ENCODE measurements around the gene RGN.
"Not testable (repeated sequence)": the region's sequence is repeated elsewhere in the genome, so short reads cannot be mapped to it uniquely, and the experiment has no call there.

RGN gene

DNA sequence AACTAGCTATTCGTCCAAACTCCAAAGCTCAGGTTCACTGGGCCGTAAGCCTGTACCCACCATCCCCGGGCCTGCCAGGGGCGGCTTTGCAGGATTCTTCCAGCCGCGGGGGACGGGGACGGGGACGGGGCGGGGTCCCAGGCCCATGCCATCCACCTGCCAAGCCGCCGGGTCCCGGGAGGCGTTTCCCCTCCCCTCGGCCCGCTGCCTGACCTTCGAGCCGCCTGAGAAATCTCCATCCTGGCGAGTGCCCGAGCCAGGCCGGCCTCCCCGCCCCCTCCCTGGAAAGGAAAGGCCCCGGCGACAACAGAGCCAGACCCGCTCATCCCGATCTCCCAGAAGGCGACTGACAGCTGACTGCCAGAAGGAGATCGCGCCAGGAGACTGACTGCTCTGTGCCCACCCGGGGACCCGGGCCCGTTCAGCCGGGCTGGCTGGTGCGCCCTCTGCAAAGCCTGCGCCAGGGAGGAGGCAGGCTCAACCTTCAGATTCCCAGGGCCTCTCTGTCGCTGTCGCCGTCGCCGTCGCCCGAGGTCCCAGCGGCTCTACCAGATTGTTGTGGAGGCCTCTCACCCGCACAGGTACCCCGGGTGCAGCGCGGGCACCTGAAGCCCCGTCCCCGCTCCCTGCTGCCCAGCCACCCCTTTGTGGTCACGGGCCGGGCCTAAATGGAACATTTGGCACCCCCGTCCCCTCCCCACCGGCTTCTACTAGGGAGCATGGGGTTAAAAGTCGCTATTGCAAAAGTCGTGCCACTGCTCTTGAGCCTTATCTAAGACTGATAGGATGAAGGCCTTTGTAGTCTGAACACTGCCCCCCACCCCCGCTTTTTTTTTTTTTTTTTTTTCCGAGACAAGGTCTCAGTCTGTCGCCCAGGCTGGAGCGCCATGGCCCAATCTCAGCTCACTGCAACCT, at the start of gene RGN:
TSS of gene RGN (plus strand) at position 315 of the 915 bp plus-strand sequence. CDS start 2,702 bp downstream, outside the sequence.
- DNase-seq (ENCODE audit: low read depth): no peak
- peak within 1 kb of the TSS; percentile 3 for H3K4me3 ChIP-seq (ENCODE audit: low read depth, low read length)

DNA sequence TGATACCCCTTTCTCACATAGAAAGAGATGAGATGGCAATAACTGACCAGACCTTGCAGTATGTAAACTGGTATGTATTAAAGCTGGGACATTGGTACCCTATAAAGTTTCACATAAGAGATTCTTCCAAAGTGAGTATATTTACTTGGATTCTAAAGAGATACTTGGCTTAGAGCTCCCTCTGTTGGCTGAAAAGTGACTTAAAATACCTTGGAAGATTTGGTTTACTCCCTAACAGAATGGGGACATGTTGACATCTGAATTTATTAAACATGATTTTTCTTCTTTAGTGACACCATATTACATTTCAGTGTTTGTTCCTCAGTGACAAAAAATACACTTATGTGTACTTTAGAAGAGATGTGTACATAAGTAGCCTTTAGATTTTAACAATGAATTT, 47.9 kb upstream of the RGN start:
- peak; percentile 10 for DNase-seq (ENCODE audit: low read depth)
- H3K4me3 ChIP-seq (ENCODE audit: low read depth, low read length): no peak overlapping the region

DNA sequence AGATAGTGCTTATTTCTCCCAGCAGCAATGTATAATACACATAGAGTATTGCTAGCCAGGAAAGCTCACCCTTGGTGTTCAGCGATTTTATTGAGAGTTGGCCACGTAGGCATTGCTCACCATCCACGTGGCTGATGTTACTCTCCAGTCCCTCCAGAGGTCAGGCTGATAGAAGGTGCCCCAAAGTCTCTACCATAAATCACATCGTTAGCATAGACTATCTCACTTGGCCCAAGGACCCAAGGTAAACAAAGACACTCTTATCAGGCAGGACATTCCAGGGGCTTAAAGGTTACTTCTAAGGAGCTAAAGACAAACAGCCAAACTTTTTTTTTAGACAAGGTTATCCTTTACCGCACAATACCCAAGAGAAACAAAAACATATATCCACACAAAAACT, 30.3 kb upstream of the RGN start:
- no peak overlapping the region for H3K4me3 ChIP-seq (ENCODE audit: low read depth, low read length)
- DNase-seq (ENCODE audit: low read depth): no peak

DNA sequence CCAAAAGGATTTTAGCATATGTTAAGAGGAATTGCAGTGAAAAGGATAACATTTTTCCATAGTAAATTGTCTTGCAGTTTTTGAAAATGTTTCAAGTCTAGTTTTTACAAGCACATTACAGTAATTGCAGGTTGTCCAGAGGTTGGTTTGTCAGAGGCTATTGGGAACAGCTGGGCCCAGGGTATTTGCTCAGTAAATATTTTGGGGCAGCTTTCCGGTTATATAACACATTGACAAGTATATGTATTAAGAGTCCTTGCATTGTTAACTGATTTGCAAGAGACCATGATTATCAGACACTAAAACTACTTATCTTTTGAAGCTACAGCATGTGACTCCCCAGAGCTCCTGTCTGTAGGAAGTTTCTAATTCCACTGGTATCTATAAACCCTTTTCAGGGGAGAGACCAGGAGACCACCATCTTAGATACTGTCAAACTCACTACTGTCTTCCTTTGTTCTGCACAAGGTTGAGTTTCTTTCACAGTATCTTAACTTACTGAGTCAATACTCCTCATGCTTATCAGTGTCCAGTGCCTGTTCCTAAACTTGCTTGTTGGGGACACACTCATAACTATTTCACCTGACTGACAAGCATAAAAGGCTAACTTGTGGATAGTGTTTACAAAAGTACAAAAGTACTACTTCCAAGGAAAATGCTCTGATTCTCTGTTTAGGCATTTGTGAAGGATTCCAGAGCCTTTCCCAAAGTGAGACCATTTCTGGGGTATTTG, 18.9 kb upstream of the RGN start:
- H3K4me3 ChIP-seq (ENCODE audit: low read depth, low read length): no peak overlapping the region
- no peak for DNase-seq (ENCODE audit: low read depth)

DNA sequence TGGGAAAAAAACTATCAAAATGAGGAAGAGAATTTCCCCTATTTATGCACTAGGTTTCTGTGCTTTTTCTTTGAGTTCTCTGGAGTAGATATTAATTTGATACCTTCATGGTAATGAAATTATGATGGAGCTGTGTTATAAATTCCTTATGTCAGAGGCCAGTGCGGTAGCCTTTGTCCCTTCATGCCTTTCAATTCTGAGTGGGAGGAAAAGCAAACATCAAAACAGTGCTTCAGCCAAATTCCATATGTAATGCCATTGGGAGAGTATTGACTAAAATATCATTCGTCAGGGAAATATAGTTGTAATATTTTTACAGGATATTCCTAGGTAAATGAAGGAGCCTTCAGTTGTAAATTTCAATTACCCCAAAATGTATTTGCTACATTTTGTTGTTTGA, 17.5 kb upstream of the RGN start:
- DNase-seq (ENCODE audit: low read depth): no peak
- H3K4me3 ChIP-seq (ENCODE audit: low read depth, low read length): no peak overlapping the region

DNA sequence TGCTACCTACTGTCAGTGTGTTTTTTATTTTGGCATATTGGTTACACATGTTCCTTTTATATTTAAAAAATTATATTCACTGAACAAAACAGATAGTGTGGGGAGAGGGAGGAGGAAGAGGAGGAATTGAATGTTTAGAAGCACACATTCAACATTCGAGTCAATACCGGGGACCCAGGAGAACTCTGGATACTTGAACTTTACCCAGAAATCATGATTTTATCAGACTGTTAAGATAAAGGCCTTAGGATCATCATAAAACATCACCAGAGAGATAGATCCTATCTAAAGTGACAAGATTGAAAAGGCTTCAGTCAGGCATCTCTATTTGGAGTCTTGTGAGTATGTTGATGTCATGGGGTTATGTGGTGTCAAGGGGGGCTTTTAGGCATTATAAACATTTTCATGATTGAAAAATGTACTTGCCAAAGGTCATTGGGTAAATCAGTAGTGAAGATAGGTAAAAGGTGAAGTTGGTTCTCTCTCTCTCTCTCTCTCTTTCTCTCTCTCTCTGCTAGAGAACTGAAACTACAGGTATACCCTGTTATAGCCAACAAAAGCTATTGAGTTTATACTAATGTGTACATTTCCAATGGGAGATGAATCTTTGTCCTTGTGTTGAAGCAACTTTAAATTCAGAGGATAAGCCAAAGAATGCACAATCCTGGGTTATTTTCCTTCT, 16.9 kb upstream of the RGN start:
- no peak for DNase-seq (ENCODE audit: low read depth)
- no peak overlapping the region for H3K4me3 ChIP-seq (ENCODE audit: low read depth, low read length)

DNA sequence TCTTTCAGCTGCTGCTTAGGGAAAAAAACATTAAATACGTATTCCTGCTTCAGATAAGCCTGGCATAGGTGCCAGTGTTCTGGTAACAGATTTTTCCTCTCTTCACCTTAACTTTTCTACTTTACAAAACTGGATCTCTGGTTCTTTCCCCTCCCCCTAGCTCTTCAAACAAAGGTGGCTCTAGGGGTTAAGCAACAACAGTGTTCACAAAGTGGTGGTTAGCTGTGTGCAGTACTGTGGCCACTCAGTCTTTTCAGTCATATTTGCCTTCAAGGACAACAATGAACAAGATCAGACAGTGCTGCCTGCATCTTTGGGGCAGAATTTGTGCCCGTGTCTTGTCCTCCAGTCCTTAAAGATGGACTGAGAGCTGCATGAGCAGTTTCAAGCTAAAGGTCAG, 15.1 kb upstream of the RGN start:
- DNase-seq (ENCODE audit: low read depth): no peak
- H3K4me3 ChIP-seq (ENCODE audit: low read depth, low read length): no peak overlapping the region

DNA sequence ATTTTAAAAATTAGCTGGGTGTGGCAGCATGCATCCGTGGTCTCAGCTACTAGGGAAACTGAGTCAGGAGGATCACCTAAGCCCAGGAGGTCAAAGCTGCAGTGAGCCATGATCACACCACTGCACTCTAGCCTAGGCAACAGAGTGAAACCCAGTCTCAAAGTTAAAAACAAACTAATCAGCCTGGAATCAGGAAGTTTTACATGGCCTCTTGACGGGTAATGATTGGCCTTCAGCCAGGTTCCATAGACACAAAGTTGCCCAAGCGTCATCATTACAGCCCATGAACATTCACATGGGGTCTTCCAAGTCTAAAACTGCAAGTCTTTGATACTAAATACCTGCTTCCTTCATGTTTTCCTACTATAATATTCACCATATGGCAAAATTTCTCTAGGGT, 10.0 kb upstream of the RGN start:
- no peak overlapping the region for H3K4me3 ChIP-seq (ENCODE audit: low read depth, low read length)
- DNase-seq (ENCODE audit: low read depth): no peak

DNA sequence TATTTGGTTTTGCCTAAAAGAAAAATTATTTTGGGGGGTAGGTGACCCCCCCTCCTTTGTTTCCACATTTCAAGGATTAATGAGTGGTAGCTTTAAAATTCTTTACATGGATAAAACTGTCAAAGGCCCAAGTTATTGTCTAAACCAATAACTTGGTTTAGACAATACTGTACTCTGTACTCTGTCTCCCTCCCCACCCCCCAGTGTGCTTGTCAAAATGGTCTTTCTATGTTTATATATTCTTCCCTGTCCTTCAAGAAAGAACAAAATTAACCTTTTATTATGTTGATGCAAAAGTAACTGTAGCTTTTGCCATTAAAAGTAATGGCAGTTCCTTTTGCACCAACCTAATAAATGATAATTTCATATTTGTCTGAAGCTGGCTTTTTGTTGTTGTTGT, 9.5 kb upstream of the RGN start:
- no peak for DNase-seq (ENCODE audit: low read depth)
- H3K4me3 ChIP-seq (ENCODE audit: low read depth, low read length): no peak overlapping the region

DNA sequence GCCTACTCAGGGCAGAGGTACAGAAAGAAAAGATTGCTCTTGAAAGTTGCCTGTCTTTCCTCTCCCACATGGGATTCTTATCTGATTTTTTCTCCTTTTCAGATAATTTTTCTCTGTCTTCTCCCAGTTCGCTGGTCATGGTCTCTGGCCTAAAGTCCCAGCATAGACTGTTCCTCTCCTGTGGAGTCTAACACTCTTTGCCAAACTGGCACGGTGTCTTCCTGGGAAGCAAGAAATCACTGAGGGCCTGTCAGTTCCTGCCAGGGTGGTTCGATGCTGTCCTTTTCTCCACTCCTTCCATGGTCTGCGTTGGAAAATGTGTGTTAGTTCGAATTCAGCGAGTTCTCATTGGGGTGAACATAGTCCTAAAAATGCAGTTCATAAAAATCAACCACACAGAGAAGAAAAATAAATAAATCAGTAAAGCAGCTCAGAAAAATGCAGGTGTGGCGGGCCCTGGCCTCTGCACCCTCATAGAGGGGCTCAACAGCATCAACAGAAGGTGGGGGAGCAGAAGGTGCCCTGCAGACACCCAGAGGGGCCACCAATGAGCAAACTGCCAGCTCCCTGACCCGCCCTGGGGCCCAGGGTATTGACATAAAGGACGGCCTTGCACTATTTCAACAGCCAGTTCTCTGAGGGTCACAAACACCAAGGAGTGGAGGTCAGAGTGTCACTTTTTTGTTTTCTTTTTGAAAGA, 2.1 kb downstream of the RGN start:
- DNase-seq (ENCODE audit: low read depth): no peak
- H3K4me3 ChIP-seq (ENCODE audit: low read depth, low read length): no peak overlapping the region

DNA sequence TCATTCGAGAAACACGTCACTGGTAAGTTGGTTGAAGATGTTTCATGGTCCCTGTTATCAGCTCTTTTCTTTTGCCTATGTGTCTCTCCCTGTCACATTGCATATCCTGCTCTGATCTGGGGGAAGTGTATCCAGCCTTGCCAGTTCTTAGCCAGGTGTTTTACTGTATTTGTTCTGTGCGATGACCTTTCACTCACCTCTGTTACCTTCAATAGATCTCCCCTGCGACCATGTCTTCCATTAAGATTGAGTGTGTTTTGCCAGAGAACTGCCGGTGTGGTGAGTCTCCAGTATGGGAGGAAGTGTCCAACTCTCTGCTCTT, 2.6 kb downstream of the RGN start:
- DNase-seq (ENCODE audit: low read depth): no peak

DNA sequence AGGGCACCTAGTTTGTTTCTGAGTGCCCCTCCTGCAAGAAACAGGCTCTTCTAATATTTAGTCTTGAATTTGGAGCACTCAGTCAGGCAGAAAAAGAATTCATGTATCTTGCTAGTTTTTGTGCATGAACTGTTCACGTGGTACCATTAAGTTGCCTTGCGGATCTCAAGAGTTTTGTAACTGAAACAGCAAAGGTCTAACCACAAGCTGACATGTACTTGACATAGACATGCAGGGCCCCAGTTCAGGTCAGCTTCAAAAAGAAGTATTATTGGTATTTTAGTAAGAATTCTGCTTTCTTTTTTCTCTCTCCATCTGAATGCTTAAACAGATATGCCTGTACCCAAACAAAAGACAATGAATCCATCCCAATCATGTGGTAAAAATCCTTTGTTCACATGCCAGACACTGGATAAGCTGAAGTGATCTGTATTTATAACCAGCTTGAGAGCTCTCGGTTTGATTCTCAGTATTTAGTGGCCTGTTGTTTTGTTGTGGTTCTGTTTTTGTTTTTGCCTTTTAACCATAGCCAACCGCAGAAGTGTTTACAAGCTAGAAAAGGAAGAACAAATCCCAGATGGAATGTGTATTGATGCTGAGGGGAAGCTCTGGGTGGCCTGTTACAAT, 13.0 kb downstream of the RGN start:
- DNase-seq (ENCODE audit: low read depth): no peak
- no peak overlapping the region for H3K4me3 ChIP-seq (ENCODE audit: low read depth, low read length)

More for the DNA sequence above, 2.6 kb downstream of the RGN start:
- H3K4me3 ChIP-seq (ENCODE audit: low read depth, low read length): no peak overlapping the region

DNA sequence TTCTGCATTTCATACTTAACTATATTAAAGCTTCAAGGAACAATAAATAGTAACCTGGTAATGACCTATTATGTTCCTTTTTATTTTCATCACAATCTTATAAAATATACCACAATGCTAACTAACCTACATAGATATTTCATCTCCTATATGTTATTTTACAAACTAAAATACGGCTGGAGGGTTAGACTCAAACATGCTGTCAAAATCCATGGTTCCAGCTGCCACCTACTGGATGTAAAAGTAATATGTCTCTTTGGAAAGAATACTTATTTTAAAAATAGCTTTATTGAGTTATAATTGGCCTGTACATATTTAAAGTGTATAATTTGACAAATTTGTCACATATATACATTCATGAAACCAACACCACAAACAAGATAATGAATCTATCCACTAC, 15.0 kb downstream of the RGN start:
- no peak overlapping the region for H3K4me3 ChIP-seq (ENCODE audit: low read depth, low read length)
- no peak for DNase-seq (ENCODE audit: low read depth)

DNA sequence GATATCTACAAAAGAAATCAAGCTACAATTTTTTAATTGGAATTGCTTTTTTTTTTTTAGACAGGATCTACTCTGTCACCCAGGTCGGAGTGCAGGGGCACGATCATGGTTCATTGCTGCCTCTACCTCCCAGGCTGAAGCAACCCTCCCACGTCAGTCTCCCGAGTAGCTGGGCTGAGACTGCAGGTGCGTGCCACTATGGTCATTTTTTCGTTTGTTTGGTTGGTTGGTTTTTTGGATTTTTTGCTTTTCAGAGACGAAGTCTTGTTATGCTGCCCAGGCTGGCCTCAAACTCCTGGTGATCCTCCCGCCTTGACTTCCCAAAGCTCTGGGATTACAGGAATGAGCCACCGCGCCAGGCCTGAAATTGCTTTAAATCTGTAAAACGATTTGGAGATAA, 15.6 kb downstream of the RGN start:
- DNase-seq (ENCODE audit: low read depth): no peak
- no peak overlapping the region for H3K4me3 ChIP-seq (ENCODE audit: low read depth, low read length)

DNA sequence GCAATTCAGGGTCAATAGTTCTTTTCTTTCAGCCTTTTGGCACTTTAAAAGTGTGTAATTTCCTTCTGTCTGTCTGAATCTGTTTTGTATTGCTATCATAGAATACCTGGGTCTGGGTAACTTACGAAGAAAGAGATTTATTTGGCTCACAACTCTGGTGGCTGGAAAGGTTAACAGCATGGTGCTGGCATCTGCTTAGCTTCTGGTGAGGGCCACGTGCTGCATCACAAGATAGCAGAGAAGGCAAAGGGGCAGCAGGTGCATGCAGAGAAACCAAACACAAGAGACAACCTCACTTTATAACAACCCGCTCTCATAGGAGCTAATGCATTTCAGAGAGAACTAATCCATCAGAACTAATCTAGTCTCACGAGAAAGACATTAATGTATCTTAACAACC, 18.8 kb downstream of the RGN start:
- no peak overlapping the region for H3K4me3 ChIP-seq (ENCODE audit: low read depth, low read length)
- DNase-seq (ENCODE audit: low read depth): no peak

DNA sequence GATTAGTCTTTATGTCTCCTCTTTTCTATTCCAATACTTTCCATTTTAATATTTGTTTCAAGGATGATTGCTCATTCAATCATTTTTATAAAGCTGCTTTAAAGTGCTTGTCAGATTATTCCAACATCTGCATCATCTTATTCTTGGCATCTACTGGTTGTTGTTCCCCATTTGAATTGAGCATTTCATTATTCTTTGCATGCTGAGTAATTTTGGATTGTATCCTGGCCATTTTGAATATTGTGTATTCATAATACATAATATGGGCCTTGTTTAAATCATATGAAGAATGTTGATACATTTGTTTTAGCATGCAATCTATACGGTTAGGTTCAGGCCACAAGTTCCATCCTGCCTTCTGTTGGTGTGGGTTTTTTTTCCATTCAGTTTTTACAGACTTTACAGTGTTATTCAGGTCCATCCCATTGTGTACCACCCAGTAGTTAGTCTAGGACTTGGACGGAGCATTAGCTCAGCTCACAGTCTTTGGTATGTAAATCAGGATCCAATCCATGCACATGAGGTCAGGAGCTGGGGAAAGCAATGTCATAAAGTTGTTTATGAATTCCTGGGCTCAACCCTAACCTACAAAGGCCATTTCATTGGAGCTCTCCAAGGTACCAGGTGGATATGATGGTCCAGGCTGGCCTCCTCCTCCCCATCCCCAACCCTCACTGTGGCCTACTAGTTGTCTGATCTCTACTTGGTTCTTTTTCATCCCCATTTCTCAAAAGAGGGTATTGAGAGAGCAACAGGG, 20.3 kb downstream of the RGN start:
- no peak overlapping the region for H3K4me3 ChIP-seq (ENCODE audit: low read depth, low read length)
- DNase-seq (ENCODE audit: low read depth): no peak

DNA sequence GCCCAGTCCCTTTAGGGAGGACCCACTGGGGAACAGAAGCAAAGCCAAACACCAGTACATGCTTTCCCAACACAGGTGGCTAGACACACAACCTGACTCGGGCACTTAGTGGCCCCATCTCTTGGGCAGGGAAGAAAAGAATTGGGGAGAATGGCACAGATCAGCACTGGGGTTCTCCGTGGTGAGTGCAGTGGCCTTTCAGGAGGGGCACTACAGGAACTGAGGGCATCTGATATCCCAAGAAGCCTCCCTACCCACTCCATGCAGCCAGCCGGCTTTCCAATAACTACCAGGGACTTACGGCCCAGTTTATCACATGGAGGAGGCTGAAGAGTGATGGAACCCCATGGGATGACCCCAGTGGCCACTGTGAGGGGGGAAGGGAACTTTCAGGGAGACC, 23.0 kb downstream of the RGN start:
- DNase-seq (ENCODE audit: low read depth): no peak
- H3K4me3 ChIP-seq (ENCODE audit: low read depth, low read length): no peak overlapping the region

DNA sequence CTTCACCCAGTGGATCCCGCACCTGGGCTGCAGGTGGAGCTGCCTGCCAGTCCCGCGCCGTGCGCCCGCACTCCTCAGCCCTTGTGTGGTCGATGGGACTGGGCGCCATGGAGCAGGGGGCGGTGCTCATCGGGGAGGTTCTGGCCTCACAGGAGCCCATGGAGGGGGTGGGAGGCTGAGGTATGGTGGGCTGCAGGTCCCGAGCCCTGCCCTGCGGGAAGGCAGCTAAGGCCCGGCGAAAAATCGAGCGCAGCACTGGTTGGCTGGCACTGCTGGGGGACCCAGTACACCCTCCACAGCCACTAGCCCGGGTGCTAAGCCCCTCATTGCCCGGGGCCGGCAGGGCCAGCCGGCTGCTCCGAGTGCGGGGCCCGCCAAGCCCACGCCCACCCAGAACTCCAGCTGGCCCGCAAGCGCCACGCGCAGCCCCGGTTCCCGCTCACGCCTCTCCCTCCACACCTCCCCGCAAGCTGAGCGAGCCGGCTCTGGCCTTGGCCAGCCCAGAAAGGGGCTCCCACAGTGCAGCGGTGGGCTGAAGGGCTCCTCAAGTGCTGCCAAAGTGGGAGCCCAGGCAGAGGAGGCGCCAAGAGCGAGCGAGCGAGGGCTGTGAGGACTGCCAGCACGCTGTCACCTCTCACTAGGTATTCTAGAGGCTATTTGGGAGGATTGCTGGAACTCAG, 32.8 kb downstream of the RGN start:
- H3K4me3 ChIP-seq (ENCODE audit: low read depth, low read length); DNase-seq (ENCODE audit: low read depth): not testable (repeated sequence)

Data from skeletal muscle cell (primary cell).